NCI-H2081 (cell line): ENCODE data around the gene RSAD2.

Source experiments
- DNase-seq, 2 experiments: peaks; one replicate each; lab custom pipeline; 2025; lab: John Stamatoyannopoulos, UW

Gene RSAD2

GRCh38 chr2:6945087-6945813, 67.7 kb downstream of the RSAD2 start:
- DNase-seq, result no peak

GRCh38 chr2:6945821-6946220, 68.2 kb downstream of the RSAD2 start:
- no peak for DNase-seq

GRCh38 chr2:6946722-6947121, 69.1 kb downstream of the RSAD2 start:
- no peak for DNase-seq
